Tibial nerve (tissue), 4 donors: ENCODE data around the gene KIF6. TPM values are rescaled to one million over a fixed set of nuclear protein-coding genes. Genes with fewer than 3 reads are reported as not detected.

ENCODE experiments used
- DNase-seq, 2 donors: peaks; one replicate each; pipeline ENCODE4 v3.0.0-alpha.2; 2019; ENCODE audit warnings: low spot score in 2 of 2
- H3K27ac ChIP-seq, 4 donors: fragments of 200-600 bp; sonication (generic) in 3 of 4; one replicate each; pipeline ENCODE4 v1.5.1; 2017 to 2019; ENCODE audit warnings: mild to moderate bottlenecking in 1 of 4
- H3K27me3 ChIP-seq, 2 donors: fragments of 200-600 bp; sonication (generic) in 1 of 2; one replicate each; pipeline versions ENCODE4 v1.5.1 to v1.6.0; 2017 to 2019
- H3K36me3 ChIP-seq, 3 donors: fragments of 200-600 bp; sonication (generic); one replicate each; pipeline ENCODE4 v1.5.1; 2018 to 2019
- H3K4me1 ChIP-seq, 4 donors: fragments of 200-600 bp; sonication (generic) in 3 of 4; one replicate each; pipeline ENCODE4 v1.5.1; 2017 to 2019
- H3K4me3 ChIP-seq, 4 donors: fragments of 200-600 bp; sonication (generic) in 3 of 4; one replicate each; pipeline ENCODE4 v1.5.1; 2017 to 2019; ENCODE audit warnings: mild to moderate bottlenecking in 1 of 4, moderate library complexity in 1 of 4
- H3K9me3 ChIP-seq, 4 donors: fragments of 200-600 bp; sonication (generic) in 3 of 4; one replicate each; pipeline ENCODE4 v1.5.1; 2017 to 2019
- CTCF ChIP-seq, 5 experiments: fragments of 200-600 bp in 3 of 5; fragments of 450-650 bp in 2 of 5; sonication (generic) in 3 of 5; IDR thresholded peaks; one replicate each; pipeline ENCODE4 v1.5.1; 2016 to 2019; ENCODE audit warnings: antibody characterized with exemption in 5 of 5, mild to moderate bottlenecking in 3 of 5, moderate library complexity in 2 of 5
- EP300 ChIP-seq, 2 donors: sonication (generic); formaldehyde crosslinking; IDR thresholded peaks; one replicate each; pipeline ENCODE4 v1.6.1; 2017; ENCODE audit warnings: antibody characterized with exemption in 2 of 2, mild to moderate bottlenecking in 1 of 2
- POLR2A ChIP-seq, 2 donors: fragments of 450-650 bp; IDR thresholded peaks; one replicate each; pipeline ENCODE4 v1.6.1; 2017; ENCODE audit warnings: antibody characterized with exemption in 2 of 2, mild to moderate bottlenecking in 2 of 2, moderate library complexity in 2 of 2
- WGBS, 2 donors: methylation state at CpG; one replicate each; pipeline ENCODE4 v1.1.5; 2018; 5-methylcytosine and 5-hydroxymethylcytosine counted together
- total RNA-seq, 4 donors: library from RNA; depleted of rRNA; stranded (reverse); fragments of >200 nt; gene quantifications; one replicate each; pipeline ENCODE4 v1.1.0, GENCODE V29; 2016

Gene KIF6
- total RNA-seq, 4 donors from 2014 or later = 0.22 to 0.59 TPM; not detected in 2

GRCh38 chr6:39540454-39540853, 184.8 kb downstream of the KIF6 start:
- no peaks in the 10 kb centered on the region for H3K36me3 ChIP-seq
- WGBS, 2 donors = 94 to 95% methylated on average over 12 of the region's 12 CpGs
- no peak for TF ChIP-seq POLR2A (IDR thresholded peaks at IDR 0.05)
- no peak for TF ChIP-seq CTCF (IDR thresholded peaks at IDR 0.05)
- TF ChIP-seq EP300 (IDR thresholded peaks at IDR 0.05) = no peak
- H3K27me3 ChIP-seq = no peaks in the 10 kb centered on the region
- no peak for DNase-seq
- H3K4me1 ChIP-seq = no peaks in the 10 kb centered on the region
- no peak overlapping the region for H3K27ac ChIP-seq
- peaks cover 0 to 2% (median 0%) of the 10 kb centered on the region in 4 donors for H3K9me3 ChIP-seq
- H3K4me3 ChIP-seq = no peak overlapping the region

DNA sequence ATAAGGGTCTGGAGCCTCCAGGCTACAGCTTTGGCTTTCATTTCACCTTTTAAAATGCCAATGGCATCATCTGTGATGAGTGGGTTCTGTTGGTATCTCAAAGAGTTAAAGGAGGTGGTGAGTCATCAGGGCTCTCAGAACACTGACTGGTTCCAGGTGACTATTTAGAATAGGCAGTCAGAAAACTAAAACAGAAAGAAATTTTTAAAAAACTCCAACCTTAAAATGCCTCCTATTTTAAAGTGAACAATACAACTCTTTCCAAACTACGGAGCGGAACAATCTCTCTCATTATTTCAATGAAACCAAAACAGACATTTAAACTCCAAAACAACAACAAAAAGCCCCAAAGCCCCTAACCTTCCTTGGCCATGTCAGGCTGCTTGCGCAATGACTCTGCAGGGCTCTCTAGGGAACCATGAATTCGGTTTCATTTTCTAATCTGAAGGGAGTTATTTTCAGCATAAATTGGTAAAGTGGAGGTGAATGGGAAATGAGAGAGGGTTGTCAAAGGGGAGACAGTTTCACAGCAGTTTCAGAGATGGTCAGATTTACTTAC, 194.9 kb downstream of the KIF6 start:
- H3K4me3 ChIP-seq = peak overlapping the region in 1 of 4 donors; percentile 7

GRCh38 chr6:39527792-39528564, 197.2 kb downstream of the KIF6 start:
- H3K27ac ChIP-seq = no peak overlapping the region
- no peak for DNase-seq
- TF ChIP-seq EP300 (IDR thresholded peaks at IDR 0.05) (no peak), POLR2A (IDR thresholded peaks at IDR 0.05) (no peak), CTCF (IDR thresholded peaks at IDR 0.05) (no peak)
- no peak overlapping the region for H3K4me3 ChIP-seq
- no peaks in the 10 kb centered on the region for H3K36me3 ChIP-seq
- H3K27me3 ChIP-seq = no peaks in the 10 kb centered on the region
- H3K9me3 ChIP-seq = no peaks in the 10 kb centered on the region
- peaks cover 0 to 12% (median 0%) of the 10 kb centered on the region in 4 donors for H3K4me1 ChIP-seq
- WGBS, 2 donors = 73 to 75% methylated on average over 2 of the region's 2 CpGs

More for the DNA sequence above, 194.9 kb downstream of the KIF6 start:
- TF ChIP-seq EP300 (IDR thresholded peaks at IDR 0.05) (peak in 1 of 2 donors; percentile 50), CTCF (IDR thresholded peaks at IDR 0.05) (no peak)
- WGBS, 2 donors = 21% methylated on average over 4 of the region's 4 CpGs
- Histone ChIP-seq H3K9me3 (no peaks in the 10 kb centered on the region), H3K27me3 (no peaks in the 10 kb centered on the region), H3K36me3 (no peaks in the 10 kb centered on the region), H3K4me1 (peaks cover 0 to 12% (median 0%) of the 10 kb centered on the region in 4 donors), H3K27ac (peak overlapping the region in 2 of 4 donors; percentile 13 to 40)
- peak in 1 of 2 donors; percentile 40 for DNase-seq

GRCh38 chr6:39524007-39524406, 201.2 kb downstream of the KIF6 start:
- Histone ChIP-seq H3K9me3 (no peaks in the 10 kb centered on the region), H3K27me3 (no peaks in the 10 kb centered on the region), H3K4me3 (no peak overlapping the region), H3K4me1 (peaks cover 0 to 9% (median 0%) of the 10 kb centered on the region in 4 donors), H3K36me3 (no peaks in the 10 kb centered on the region), H3K27ac (no peak overlapping the region)
- TF ChIP-seq POLR2A (IDR thresholded peaks at IDR 0.05) = no peak
- no peak for TF ChIP-seq CTCF (IDR thresholded peaks at IDR 0.05)
- TF ChIP-seq EP300 (IDR thresholded peaks at IDR 0.05) = no peak
- 88 to 89% methylated on average over 2 of the region's 2 CpGs for WGBS, 2 donors
- DNase-seq = no peak

DNA sequence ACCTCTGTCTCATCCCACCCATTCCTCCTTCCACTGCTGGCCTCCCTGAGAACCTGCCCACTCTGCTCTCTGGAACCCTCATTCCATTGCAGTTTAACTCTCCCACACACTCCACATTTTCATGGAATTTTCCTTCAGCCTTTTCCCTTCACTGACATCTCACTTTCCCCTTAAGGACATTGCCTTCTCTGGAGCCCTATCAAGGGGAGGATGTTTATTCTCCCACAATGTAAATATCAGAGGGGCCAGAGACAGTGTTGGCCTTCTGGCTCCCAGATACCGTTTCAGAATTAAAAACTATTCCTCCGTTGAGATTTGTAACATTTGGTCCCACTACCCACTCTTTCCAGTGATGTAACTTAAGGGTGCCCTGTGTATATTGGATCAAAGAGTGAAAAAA, 203.2 kb downstream of the KIF6 start:
- H3K27ac ChIP-seq = no peak overlapping the region
- H3K4me1 ChIP-seq = peaks cover 0 to 9% (median 0%) of the 10 kb centered on the region in 4 donors

More for the DNA sequence above, 203.2 kb downstream of the KIF6 start:
- Histone ChIP-seq H3K9me3 (no peaks in the 10 kb centered on the region), H3K4me3 (no peak overlapping the region), H3K27me3 (no peaks in the 10 kb centered on the region), H3K36me3 (no peaks in the 10 kb centered on the region)
- TF ChIP-seq CTCF (IDR thresholded peaks at IDR 0.05) (no peak), POLR2A (IDR thresholded peaks at IDR 0.05) (no peak), EP300 (IDR thresholded peaks at IDR 0.05) (no peak)
- WGBS, 2 donors = 41 to 49% methylated on average over 2 of the region's 2 CpGs
- no peak for DNase-seq
